SK-N-MC (cell line): Measurements from ENCODE around the gene VPS8.

Source experiments
- EZH2 ChIP-seq: fragments of 200-600 bp; sonication (generic); IDR thresholded peaks from one replicate; pipeline ENCODE4 v1.6.1; 2017; ENCODE audit warnings: antibody characterized with exemption
- FOXP2 ChIP-seq: optimal IDR thresholded peaks from 2 replicates; pipeline ENCODE3; 2011; ENCODE audit warnings: mild to moderate bottlenecking, moderate library complexity; ENCODE audit not compliant: insufficient read depth; ENCODE audit errors: extremely low read length, control extremely low read depth
- POLR2AphosphoS5 ChIP-seq: IDR thresholded peaks from 2 replicates; pipeline ENCODE4 v1.6.1; 2012; ENCODE audit warnings: mild to moderate bottlenecking, low read depth, low read length, borderline replicate concordance

- TF ChIP-seq POLR2AphosphoS5 (no peak), EZH2 (no peak), FOXP2 (no peak)
These were observed 61.2 kb downstream of the VPS8 start for GRCh38 chr3:184873141-184873540.
